K562 (cell line): ENCODE data around the gene PLEKHA5. TPM values are rescaled to one million over a fixed set of nuclear protein-coding genes. Genes with fewer than 3 reads are reported as not detected.

ENCODE experiments used
- CEBPB ChIP-seq: fragments of 450-650 bp; IDR thresholded peaks from 2 replicates; pipeline ENCODE4 v1.6.1; 2016; ENCODE audit warnings: missing genetic modification characterization, missing compliant biosample characterization
- FOXK2 ChIP-seq, 2 experiments: fragments of 450-650 bp; IDR thresholded peaks in 1 of 2; conservative IDR thresholded peaks in 1 of 2; 2 replicates each; pipeline ENCODE4 v1.6.1; 2016; ENCODE audit warnings: low read depth in 2 of 2, mild to moderate bottlenecking in 1 of 2
- GTF2B ChIP-seq: IDR thresholded peaks from 2 replicates; pipeline ENCODE4 v1.6.1; 2011; ENCODE audit not compliant: insufficient read length; ENCODE audit errors: extremely low read depth
- PYGO2 ChIP-seq: fragments of 450-650 bp; IDR thresholded peaks from 2 replicates; pipeline ENCODE4 v1.6.1; 2016; ENCODE audit warnings: mild to moderate bottlenecking, missing genetic modification characterization, moderate library complexity, missing compliant biosample characterization
- ZBTB43 ChIP-seq: sonication (generic); formaldehyde crosslinking; IDR thresholded peaks from 2 replicates; pipeline ENCODE4 v1.8.0; 2023; ENCODE audit warnings: mild to moderate bottlenecking, missing genetic modification reagents
- polyA plus RNA-seq, 8 experiments: library from polyadenylated mRNA; depleted of rRNA in 4 of 8; stranded (reverse) in 5 of 8; unstranded in 3 of 8; fragments of >200 nt; fragmentation: Nextera tagmentation in 2 of 8; fragmentation: Illumina TruSeq in 1 of 8; extraction: Ambion mirVana in 2 of 8; extraction: Trizol in 1 of 8; gene quantifications; 2 replicates each; pipeline versions ENCODE4 v1.2.1 to v1.2.3, GENCODE V29; 2011 to 2014; ENCODE audit warnings: inconsistent platforms in 1 of 8, missing spikeins in 1 of 8
- total RNA-seq, 7 experiments: library from RNA; depleted of rRNA in 6 of 7; stranded (reverse); fragments of >200 nt in 6 of 7; fragmentation: Illumina TruSeq in 2 of 7; extraction: Trizol in 2 of 7; gene quantifications; 2 replicates each; pipeline versions ENCODE4 v1.2.1 to v1.2.3, GENCODE V29; 2011 to 2021; ENCODE audit warnings: low replicate concordance in 1 of 7
- TF ChIP-seq, protein P1 (sequence below), 2 experiments: fragments of 450-650 bp in 1 of 2; sonication (generic) in 1 of 2; formaldehyde crosslinking in 1 of 2; IDR thresholded peaks; 2 replicates each; pipeline versions ENCODE4 v1.7.1 to v1.9.0; 2016 to 2022; ENCODE audit warnings: inconsistent platforms in 1 of 2, mild to moderate bottlenecking in 1 of 2, missing genetic modification reagents in 1 of 2
- TF ChIP-seq, protein P2 (sequence below): sonication (generic); formaldehyde crosslinking; IDR thresholded peaks from 2 replicates; pipeline ENCODE4 v1.8.1; 2023; ENCODE audit warnings: mild to moderate bottlenecking, missing genetic modification reagents

PLEKHA5 gene
- total and polyA plus RNA-seq, 9 of the 15 experiments (the other 6 are each of a cell fraction or from before 2014, with no cell fraction given): 7.2 to 26.2 (median 17.4) TPM

DNA sequence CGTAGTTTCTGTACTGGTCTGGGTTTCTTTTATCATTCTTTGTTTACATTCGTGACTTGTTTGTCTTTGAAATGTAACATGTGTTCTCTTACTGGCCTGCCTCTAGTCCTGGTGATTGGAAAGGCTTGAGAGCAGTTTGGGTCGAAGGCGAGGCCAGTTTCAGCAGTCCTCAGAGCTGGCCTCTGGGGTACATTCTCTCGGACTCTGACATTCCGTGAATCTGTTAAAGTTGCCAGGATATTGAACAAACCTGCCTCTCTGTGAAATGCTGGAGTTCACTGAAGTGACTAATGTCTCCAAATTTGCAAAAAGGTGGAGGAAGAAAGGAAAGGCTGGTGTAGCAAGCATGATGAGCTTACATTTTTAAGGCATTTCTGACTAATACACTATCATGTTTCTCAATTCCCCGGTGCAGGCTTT is 1.5 kb downstream of the PLEKHA5 start (continued):
- TF ChIP-seq, protein P1, sequence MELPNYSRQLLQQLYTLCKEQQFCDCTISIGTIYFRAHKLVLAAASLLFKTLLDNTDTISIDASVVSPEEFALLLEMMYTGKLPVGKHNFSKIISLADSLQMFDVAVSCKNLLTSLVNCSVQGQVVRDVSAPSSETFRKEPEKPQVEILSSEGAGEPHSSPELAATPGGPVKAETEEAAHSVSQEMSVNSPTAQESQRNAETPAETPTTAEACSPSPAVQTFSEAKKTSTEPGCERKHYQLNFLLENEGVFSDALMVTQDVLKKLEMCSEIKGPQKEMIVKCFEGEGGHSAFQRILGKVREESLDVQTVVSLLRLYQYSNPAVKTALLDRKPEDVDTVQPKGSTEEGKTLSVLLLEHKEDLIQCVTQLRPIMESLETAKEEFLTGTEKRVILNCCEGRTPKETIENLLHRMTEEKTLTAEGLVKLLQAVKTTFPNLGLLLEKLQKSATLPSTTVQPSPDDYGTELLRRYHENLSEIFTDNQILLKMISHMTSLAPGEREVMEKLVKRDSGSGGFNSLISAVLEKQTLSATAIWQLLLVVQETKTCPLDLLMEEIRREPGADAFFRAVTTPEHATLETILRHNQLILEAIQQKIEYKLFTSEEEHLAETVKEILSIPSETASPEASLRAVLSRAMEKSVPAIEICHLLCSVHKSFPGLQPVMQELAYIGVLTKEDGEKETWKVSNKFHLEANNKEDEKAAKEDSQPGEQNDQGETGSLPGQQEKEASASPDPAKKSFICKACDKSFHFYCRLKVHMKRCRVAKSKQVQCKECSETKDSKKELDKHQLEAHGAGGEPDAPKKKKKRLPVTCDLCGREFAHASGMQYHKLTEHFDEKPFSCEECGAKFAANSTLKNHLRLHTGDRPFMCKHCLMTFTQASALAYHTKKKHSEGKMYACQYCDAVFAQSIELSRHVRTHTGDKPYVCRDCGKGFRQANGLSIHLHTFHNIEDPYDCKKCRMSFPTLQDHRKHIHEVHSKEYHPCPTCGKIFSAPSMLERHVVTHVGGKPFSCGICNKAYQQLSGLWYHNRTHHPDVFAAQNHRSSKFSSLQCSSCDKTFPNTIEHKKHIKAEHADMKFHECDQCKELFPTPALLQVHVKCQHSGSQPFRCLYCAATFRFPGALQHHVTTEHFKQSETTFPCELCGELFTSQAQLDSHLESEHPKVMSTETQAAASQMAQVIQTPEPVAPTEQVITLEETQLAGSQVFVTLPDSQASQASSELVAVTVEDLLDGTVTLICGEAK (IDR thresholded peaks at IDR 0.05): 0 out of 2 replicates have a peak, but pooled peaks have one; percentile 44
- TF ChIP-seq, protein P1 (CRISPR knock-in tag; IDR thresholded peaks at IDR 0.05): no peak
- TF ChIP-seq GTF2B (no peak), CEBPB (tag) (no peak), PYGO2 (no peak), ZBTB43 (no peak), FOXK2 (conservative IDR thresholded peaks at IDR 0.05 in 1 of 2, IDR thresholded peaks at IDR 0.05 in 1 of 2; ENCODE audit: low read depth in 2 of 2) (peak; percentile 75 to 78)
- TF ChIP-seq, protein P2, sequence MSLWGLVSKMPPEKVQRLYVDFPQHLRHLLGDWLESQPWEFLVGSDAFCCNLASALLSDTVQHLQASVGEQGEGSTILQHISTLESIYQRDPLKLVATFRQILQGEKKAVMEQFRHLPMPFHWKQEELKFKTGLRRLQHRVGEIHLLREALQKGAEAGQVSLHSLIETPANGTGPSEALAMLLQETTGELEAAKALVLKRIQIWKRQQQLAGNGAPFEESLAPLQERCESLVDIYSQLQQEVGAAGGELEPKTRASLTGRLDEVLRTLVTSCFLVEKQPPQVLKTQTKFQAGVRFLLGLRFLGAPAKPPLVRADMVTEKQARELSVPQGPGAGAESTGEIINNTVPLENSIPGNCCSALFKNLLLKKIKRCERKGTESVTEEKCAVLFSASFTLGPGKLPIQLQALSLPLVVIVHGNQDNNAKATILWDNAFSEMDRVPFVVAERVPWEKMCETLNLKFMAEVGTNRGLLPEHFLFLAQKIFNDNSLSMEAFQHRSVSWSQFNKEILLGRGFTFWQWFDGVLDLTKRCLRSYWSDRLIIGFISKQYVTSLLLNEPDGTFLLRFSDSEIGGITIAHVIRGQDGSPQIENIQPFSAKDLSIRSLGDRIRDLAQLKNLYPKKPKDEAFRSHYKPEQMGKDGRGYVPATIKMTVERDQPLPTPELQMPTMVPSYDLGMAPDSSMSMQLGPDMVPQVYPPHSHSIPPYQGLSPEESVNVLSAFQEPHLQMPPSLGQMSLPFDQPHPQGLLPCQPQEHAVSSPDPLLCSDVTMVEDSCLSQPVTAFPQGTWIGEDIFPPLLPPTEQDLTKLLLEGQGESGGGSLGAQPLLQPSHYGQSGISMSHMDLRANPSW (CRISPR knock-in tag): no peak
- TF ChIP-seq, all 486 proteins: peak for 5
